Activated CD4-positive, alpha-beta memory T cell treated with anti-CD3 and anti-CD28 coated beads, Interleukin-2, amount 10 ng/mL, durations not matched to agents 7 days and 5 days (primary cell): ENCODE results near the gene NEAT1. TPM values are rescaled to one million over a fixed set of nuclear protein-coding genes. Genes with fewer than 3 reads are reported as not detected.

ENCODE experiments used
- CTCF ChIA-PET: fragments of 350-600 bp; sonication (Branson Sonifier 250); formaldehyde crosslinking; loops from one replicate; lab custom pipeline; 2021; ENCODE audit warnings: antibody characterized with exemption, inconsistent platforms; lab: Charles Lee
- POLR2A ChIA-PET: fragments of 350-600 bp; sonication (Branson Sonifier 250); formaldehyde crosslinking; loops from one replicate; lab custom pipeline; 2021; ENCODE audit warnings: antibody characterized with exemption; lab: Charles Lee
- DNase-seq: peaks from one replicate; pipeline ENCODE4 v3.0.0-alpha.2; 2020
- H3K27ac Mint-ChIP-seq: one replicate; pipeline ENCODE4 v1.8.0; 2021; ENCODE audit warnings: mild to moderate bottlenecking, mixed read lengths
- H3K27me3 Mint-ChIP-seq: one replicate; pipeline ENCODE4 v1.8.0; 2021; ENCODE audit warnings: mixed read lengths
- H3K36me3 Mint-ChIP-seq: one replicate; pipeline ENCODE4 v1.8.0; 2021; ENCODE audit warnings: low read depth, mixed read lengths
- H3K4me1 Mint-ChIP-seq: one replicate; pipeline ENCODE4 v1.8.0; 2021; ENCODE audit warnings: mixed read lengths
- H3K4me3 Mint-ChIP-seq: one replicate; pipeline ENCODE4 v1.8.0; 2021; ENCODE audit warnings: mild to moderate bottlenecking, mixed read lengths
- H3K9me3 Mint-ChIP-seq: one replicate; pipeline ENCODE4 v1.8.0; 2021; ENCODE audit warnings: mixed read lengths
- total RNA-seq, 2 experiments: library from RNA; stranded (reverse); gene quantifications; one replicate each; pipeline ENCODE4 v1.2.3, GENCODE V29; 2021

Gene NEAT1
- total RNA-seq, 2 experiments from 2014 or later: 1,222 to 1,245 TPM

DNA sequence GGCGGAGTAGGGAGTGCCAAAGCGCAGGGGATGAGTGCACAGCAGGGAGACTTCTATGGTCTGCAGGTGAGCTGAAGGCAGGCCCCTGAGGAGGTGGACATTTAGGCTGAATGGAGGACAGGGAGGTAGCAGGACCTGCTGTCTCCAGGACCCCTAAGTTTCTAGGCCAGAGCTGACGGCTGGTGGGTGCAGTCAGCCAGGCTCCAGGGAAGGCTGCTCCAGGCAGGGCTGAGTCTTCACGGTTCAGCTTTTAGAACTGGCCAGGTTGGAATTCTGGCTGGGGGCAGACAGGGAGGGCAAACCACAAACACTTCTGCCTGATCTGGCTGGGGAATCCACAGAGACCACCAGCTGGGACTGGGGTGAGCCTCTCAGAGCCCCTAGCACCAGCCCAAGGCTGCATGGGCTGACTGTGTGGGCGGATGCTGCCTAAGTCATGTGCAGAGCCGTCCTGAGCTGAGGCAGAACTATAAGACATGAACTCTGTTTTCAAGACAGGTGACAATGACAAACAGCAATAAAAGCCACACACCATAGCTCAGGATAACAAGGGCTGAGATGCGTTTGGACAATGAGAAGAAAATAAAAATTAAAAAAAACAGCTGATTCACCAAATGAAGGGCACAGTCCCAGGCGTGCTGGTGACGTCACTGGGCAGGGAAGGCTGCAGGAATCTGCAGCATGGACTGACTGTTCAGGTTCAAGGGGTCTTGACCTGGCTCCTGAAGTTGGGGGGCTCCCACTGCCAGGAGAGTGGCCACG is 65.9 kb downstream of the NEAT1 start:
- CTCF ChIA-PET: interaction anchor here (0.8 to 1.0 kb wide), 2 partner anchors 11 to 12 kb away, joined by 3 to 4 read pairs; no protein-coding TSS in a partner anchor
- DNase-seq: no peak
- Mint-ChIP-seq H3K36me3 (no peaks in the 10 kb centered on the region), H3K4me1 (peaks cover 35% of the 10 kb centered on the region), H3K4me3 (no peak overlapping the region), H3K27ac (no peak overlapping the region), H3K27me3 (no peaks in the 10 kb centered on the region), H3K9me3 (no peaks in the 10 kb centered on the region)
- POLR2A ChIA-PET: interaction anchor here (1.4 to 28.9 kb wide), 4 partner anchors 7 to 68 kb away, joined by 3 to 6840 read pairs (median 1583); partner anchors contain the start of genes MALAT1 and NEAT1

GRCh38 chr11:65489035-65489705 is 66.6 kb downstream of the NEAT1 start:
- Mint-ChIP-seq H3K27ac (no peak overlapping the region), H3K9me3 (no peaks in the 10 kb centered on the region), H3K4me3 (no peak overlapping the region), H3K27me3 (no peaks in the 10 kb centered on the region), H3K36me3 (no peaks in the 10 kb centered on the region), H3K4me1 (peaks cover 41% of the 10 kb centered on the region)
- no peak for DNase-seq
- CTCF ChIA-PET: interaction anchor here (0.7 to 1.0 kb wide), 2 partner anchors 11 to 22 kb away, joined by 3 to 4 read pairs; no protein-coding TSS in a partner anchor
- POLR2A ChIA-PET: interaction anchor here (0.7 to 28.9 kb wide), 4 partner anchors 7 to 68 kb away, joined by 3 to 6840 read pairs (median 1583); partner anchors contain the start of genes MALAT1 and NEAT1

DNA sequence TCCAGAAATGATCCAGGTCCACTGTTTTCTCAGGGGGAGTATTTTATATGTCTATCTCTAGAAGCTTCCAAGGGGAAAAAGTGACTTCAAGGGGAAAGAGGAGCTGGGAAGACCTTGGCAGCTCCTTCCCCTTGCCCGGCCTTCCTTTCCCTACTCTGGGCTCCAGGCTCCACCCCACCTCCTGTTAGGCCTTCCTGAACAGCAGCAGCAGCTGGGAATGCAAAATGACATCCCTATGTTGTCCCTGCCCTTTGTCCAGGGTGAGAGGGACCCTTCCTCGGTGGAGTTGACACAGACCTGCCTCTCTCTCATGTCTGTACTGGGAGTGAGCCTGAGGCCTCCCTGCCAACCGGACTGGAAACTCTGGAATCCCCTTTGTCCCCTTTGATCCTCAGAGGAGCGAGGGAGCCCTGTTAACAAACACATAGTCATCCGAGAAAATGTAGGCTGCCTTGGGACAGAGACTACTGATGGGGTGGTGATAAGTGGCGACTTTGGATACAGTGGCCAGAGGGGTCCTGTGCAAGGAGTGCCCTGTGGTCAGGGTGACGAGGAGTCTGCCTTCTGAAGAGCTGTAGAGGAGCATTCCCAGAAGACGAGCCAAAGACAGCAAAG is 67.2 kb downstream of the NEAT1 start:
- H3K9me3 Mint-ChIP-seq: no peaks in the 10 kb centered on the region
- no peaks in the 10 kb centered on the region for H3K36me3 Mint-ChIP-seq
- H3K27ac Mint-ChIP-seq: no peak overlapping the region
- no peaks in the 10 kb centered on the region for H3K27me3 Mint-ChIP-seq
- ChIA-PET POLR2A (interaction anchor here (0.7 to 28.9 kb wide), 4 partner anchors 8 to 69 kb away, joined by 3 to 6840 read pairs (median 1583); partner anchors contain the start of genes MALAT1 and NEAT1), CTCF (interaction anchor here (0.7 to 1.4 kb wide), 3 partner anchors 9 to 23 kb away, joined by 3 to 5 read pairs (median 3); no protein-coding TSS in a partner anchor)
- H3K4me1 Mint-ChIP-seq: peaks cover 47% of the 10 kb centered on the region
- no peak overlapping the region for H3K4me3 Mint-ChIP-seq
- no peak for DNase-seq

- ChIA-PET CTCF (interaction anchor here (0.6 to 1.4 kb wide), 4 partner anchors 10 to 19 kb away, joined by 3 to 5 read pairs (median 3); no protein-coding TSS in a partner anchor), POLR2A (interaction anchor here (1.1 to 28.9 kb wide), 4 partner anchors 7 to 70 kb away, joined by 3 to 6840 read pairs (median 1583); partner anchors contain the start of genes MALAT1 and NEAT1)
- DNase-seq: no peak
- no peaks in the 10 kb centered on the region for H3K36me3 Mint-ChIP-seq
- H3K27ac Mint-ChIP-seq: no peak overlapping the region
- H3K4me1 Mint-ChIP-seq: peaks cover 52% of the 10 kb centered on the region
- no peaks in the 10 kb centered on the region for H3K27me3 Mint-ChIP-seq
- no peak overlapping the region for H3K4me3 Mint-ChIP-seq
- no peaks in the 10 kb centered on the region for H3K9me3 Mint-ChIP-seq
Measured at GRCh38 chr11:65491163-65491465, 68.5 kb downstream of the NEAT1 start.

- Mint-ChIP-seq H3K36me3 (no peaks in the 10 kb centered on the region), H3K4me3 (no peak overlapping the region), H3K4me1 (peaks cover 58% of the 10 kb centered on the region), H3K27me3 (no peaks in the 10 kb centered on the region), H3K27ac (no peak overlapping the region), H3K9me3 (no peaks in the 10 kb centered on the region)
- ChIA-PET CTCF (interaction anchor here (0.5 to 2.3 kb wide), 5 partner anchors 12 to 26 kb away, joined by 3 to 12 read pairs (median 3); no protein-coding TSS in a partner anchor), POLR2A (interaction anchor here (1.1 to 28.9 kb wide), 4 partner anchors 7 to 71 kb away, joined by 3 to 6840 read pairs (median 1583); partner anchors contain the start of genes MALAT1 and NEAT1)
- no peak for DNase-seq
Measured at GRCh38 chr11:65491614-65492386, 69.2 kb downstream of the NEAT1 start.

DNA sequence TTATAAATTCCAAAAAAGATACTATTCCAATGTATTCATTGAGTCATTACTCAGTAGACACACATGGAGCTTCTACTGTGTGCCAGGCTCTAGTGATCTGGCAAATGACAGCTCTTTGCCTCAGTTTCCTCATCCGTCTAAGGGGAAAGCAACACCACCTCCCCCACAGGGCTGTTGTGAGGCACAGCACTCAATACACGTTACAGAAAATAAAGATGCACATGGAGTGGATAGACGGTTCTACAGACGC is 69.7 kb downstream of the NEAT1 start:
- no peak overlapping the region for H3K27ac Mint-ChIP-seq
- H3K27me3 Mint-ChIP-seq: no peaks in the 10 kb centered on the region
- H3K9me3 Mint-ChIP-seq: no peaks in the 10 kb centered on the region
- no peak for DNase-seq
- peaks cover 61% of the 10 kb centered on the region for H3K4me1 Mint-ChIP-seq
- H3K4me3 Mint-ChIP-seq: no peak overlapping the region
- ChIA-PET POLR2A (interaction anchor here (25.8 to 28.9 kb wide), 3 partner anchors 6 to 72 kb away, joined by 1583 to 6840 read pairs (median 1583); partner anchors contain the start of genes MALAT1 and NEAT1), CTCF (interaction anchor here (0.6 to 2.3 kb wide), 5 partner anchors 13 to 26 kb away, joined by 3 to 12 read pairs (median 5); no protein-coding TSS in a partner anchor)
- no peaks in the 10 kb centered on the region for H3K36me3 Mint-ChIP-seq

DNA sequence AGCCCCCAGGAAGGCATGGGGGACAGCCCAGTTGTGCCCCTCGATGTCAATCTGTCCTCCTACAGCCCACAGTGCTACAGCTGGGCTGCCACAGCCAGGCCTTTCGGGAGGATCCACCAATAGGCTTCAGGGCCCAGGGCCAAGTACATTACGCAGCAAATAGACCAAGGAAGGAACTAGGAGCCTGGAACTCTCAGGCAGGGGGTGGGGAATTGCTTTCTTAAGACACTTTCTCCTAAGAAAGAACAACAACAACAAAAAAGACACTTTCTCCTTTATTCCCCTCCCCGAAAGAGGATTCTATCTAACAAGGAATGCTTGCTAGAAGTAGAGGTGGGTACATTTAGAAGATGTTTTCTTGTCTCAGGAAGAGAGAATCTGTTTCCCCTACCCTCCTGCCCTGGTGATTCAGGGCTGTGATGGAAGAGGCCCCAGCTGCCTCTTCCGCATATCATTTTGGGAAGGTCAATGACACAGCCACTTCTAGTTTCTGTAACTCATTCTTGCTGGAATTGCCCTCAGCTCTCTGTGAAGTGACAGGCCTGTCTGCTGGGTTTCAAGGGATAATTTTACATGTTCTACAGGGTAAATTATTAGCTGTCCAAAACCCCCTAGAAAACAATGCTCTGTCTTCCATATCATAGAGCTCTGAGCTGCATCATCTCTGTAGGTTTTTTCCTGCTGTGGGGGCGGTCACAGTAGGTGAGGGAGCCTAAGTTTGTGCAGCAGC is 70.2 kb downstream of the NEAT1 start:
- CTCF ChIA-PET: interaction anchor here (1.1 to 20.8 kb wide), 7 partner anchors 9 to 70 kb away, joined by 3 to 447 read pairs (median 5); partner anchors contain the start of gene NEAT1
- Mint-ChIP-seq H3K27me3 (no peaks in the 10 kb centered on the region), H3K4me1 (peaks cover 57% of the 10 kb centered on the region), H3K4me3 (no peak overlapping the region), H3K27ac (peak overlapping the region; percentile 77), H3K36me3 (no peaks in the 10 kb centered on the region), H3K9me3 (no peaks in the 10 kb centered on the region)
- POLR2A ChIA-PET: interaction anchor here (0.6 to 28.9 kb wide), 6 partner anchors 6 to 72 kb away, joined by 3 to 6840 read pairs (median 794); partner anchors contain the start of genes MALAT1 and NEAT1
- DNase-seq: no peak

GRCh38 chr11:65493367-65494176 is 71.0 kb downstream of the NEAT1 start:
- ChIA-PET CTCF (interaction anchor here (0.9 to 20.8 kb wide), 8 partner anchors 8 to 71 kb away, joined by 3 to 447 read pairs (median 5); partner anchors contain the start of gene NEAT1), POLR2A (interaction anchor here (0.6 to 28.9 kb wide), 6 partner anchors 5 to 73 kb away, joined by 3 to 6840 read pairs (median 794); partner anchors contain the start of genes MALAT1 and NEAT1)
- no peaks in the 10 kb centered on the region for H3K27me3 Mint-ChIP-seq
- H3K9me3 Mint-ChIP-seq: no peaks in the 10 kb centered on the region
- H3K4me3 Mint-ChIP-seq: no peak overlapping the region
- peaks cover 54% of the 10 kb centered on the region for H3K4me1 Mint-ChIP-seq
- DNase-seq: no peak
- peak overlapping the region; percentile 77 for H3K27ac Mint-ChIP-seq
- no peaks in the 10 kb centered on the region for H3K36me3 Mint-ChIP-seq
